ENCODE results near the gene FOXD1. TPM values are rescaled to one million over a fixed set of nuclear protein-coding genes. Genes with fewer than 3 reads are reported as not detected.
A peak's percentile ranks its signal among the peaks of the same experiment; 100 is the strongest.

FOXD1 gene
- total and polyA plus RNA-seq, 2 of the 4 experiments (the other 2 are of a cell fraction) = 3.2 to 23.1 TPM

DNA sequence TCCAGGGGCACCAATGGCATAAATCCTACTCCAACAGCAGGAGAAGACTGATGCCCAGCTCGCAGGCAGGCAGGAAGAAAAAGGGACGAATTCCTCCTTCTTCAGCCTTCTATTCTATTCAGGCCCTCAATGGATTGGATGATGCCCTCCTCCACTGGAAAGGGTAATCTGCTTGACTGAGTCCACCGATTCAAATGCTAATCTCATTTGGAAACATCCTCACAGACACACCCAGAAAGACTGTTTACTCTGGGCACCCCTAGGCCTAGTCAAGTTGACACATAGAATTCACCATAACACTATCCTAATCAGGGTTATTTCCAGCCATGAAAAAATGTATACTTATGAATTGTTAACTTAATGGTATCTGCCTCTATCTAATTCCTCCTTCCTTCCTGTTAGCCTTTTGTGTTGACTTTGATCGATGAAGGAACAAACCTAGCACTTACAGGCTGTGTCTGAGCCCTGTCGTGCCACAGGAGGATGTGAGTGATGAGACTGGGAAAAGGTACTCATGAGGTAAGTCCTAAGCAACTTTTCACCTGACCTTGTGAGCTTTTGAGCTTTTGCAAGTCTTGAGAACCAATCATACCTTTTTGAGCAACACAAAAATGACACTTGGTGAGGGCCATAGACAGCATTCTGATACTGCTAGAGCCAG, 36.5 kb downstream of the FOXD1 start:
- Histone ChIP-seq H3K4me1 (ENCODE audit: control insufficient read depth, insufficient read depth, low read length) (peaks cover 7% of the 10 kb centered on the region; the same call in 1 of the 2 replicates), H3K56ac (ENCODE audit: extremely low read depth, insufficient read depth, low read length) (0 out of 2 replicates have a peak overlapping the region, but pooled peaks have one; percentile 5), H3K14ac (replicated peaks; ENCODE audit: low read depth, low read length) (peak overlapping the region; percentile 71), H3K18ac (ENCODE audit: low read depth, low read length) (peak overlapping the region; percentile 73; the same call in 1 of the 2 replicates), H4K91ac (ENCODE audit: insufficient read depth, low read depth, low read length) (peak overlapping the region; percentile 62), H3K27ac (ENCODE audit: insufficient read depth, low read length) (no peak overlapping the region), H2AFZ (replicated peaks; ENCODE audit: low read length, poor library complexity) (peak overlapping the region; percentile 36), H3K4ac (ENCODE audit: low read depth, low read length) (peak overlapping the region; percentile 87), H2AK9ac (replicated peaks; ENCODE audit: low read depth, low read length, poor library complexity) (no peak overlapping the region), H3K9ac (ENCODE audit: low read depth, low read length) (no peak overlapping the region), H3K4me3 (ENCODE audit: insufficient read depth, low read depth, low read length) (no peak overlapping the region), H2BK120ac (ENCODE audit: low read depth, low read length) (peak overlapping the region; percentile 90), H4K20me1 (ENCODE audit: insufficient read depth, low read length) (no peaks in the 10 kb centered on the region), H3K4me2 (ENCODE audit: low read depth, low read length) (no peak overlapping the region), H4K8ac (ENCODE audit: low read depth in 2 of 2, low read length in 2 of 2) (peak overlapping the region in 1 of 2 experiments; percentile 23; a peak in 1 of 4 replicates), H2BK15ac (ENCODE audit: low read depth, low read length) (peak overlapping the region; percentile 39; the same call in 1 of the 3 replicates), H3K36me3 (ENCODE audit: control insufficient read depth, insufficient read depth, low read length) (no peaks in the 10 kb centered on the region), H3K9me3 (ENCODE audit: control insufficient read depth, insufficient read depth, low read length) (no peaks in the 10 kb centered on the region), H3K79me1 (ENCODE audit: low read depth in 1 of 2, low read length in 2 of 2) (peaks cover 0 to 3% of the 10 kb centered on the region in 2 experiments; a peak in 1 of 4 replicates), H2AK5ac (ENCODE audit: low read depth, low read length) (peak overlapping the region; percentile 94), H4K5ac (ENCODE audit: low read depth, low read length) (no peak overlapping the region), H3K9me1 (ENCODE audit: insufficient read depth, low read length) (peaks cover 6% of the 10 kb centered on the region), H2BK5ac (ENCODE audit: low read depth, low read length, poor library complexity, severe bottlenecking) (peak overlapping the region; percentile 53), H3K23ac (ENCODE audit: low read depth, low read length) (peak overlapping the region; percentile 43; the same call in 1 of the 2 replicates), H3K27me3 (ENCODE audit: control insufficient read depth, insufficient read depth, low read length) (no peaks in the 10 kb centered on the region), H2BK20ac (ENCODE audit: low read depth, low read length) (peak overlapping the region; percentile 89)
- ChIA-PET POLR2A (ENCODE audit: unreplicated experiment) (no interaction called here), CTCF (interaction anchor here (0.8 kb wide), 1 partner anchor 11 kb away, joined by 3 read pairs; no protein-coding TSS in a partner anchor)
- in situ Hi-C loops (cut with MboI; ENCODE audit: low sequenced_read_pairs) (no loop called here), dilution Hi-C loops (cut with HindIII; ENCODE audit: low sequenced_read_pairs, unreplicated experiment) (no loop called here), intact Hi-C loops (cut with micrococcal nuclease) (no loop called here)
- BruUV-seq (replicated peaks) = no TSS peak
- ATAC-seq (ENCODE audit: low read depth) = no peak
- WGBS, 2 experiments (ENCODE audit: extremely low coverage in 2 of 2, insufficient read length in 1 of 2) = 92% methylated on average over 2 of the region's 5 CpGs; no CpG with 5 or more reads in 1 of the 2 experiments
- no peak for DNase-seq
- TF ChIP-seq RFX5 (IDR thresholded peaks at IDR 0.05; ENCODE audit: low read depth, low read length) = no peak
- no peak for TF ChIP-seq ELK1 (IDR thresholded peaks at IDR 0.05; ENCODE audit: borderline replicate concordance, low read depth, low read length)
- TF ChIP-seq MXI1 (IDR thresholded peaks at IDR 0.05; ENCODE audit: borderline replicate concordance, low read depth, low read length) = no peak
- no peak for TF ChIP-seq RCOR1 (IDR thresholded peaks at IDR 0.05; ENCODE audit: insufficient replicate concordance, low read length)
- no peak for TF ChIP-seq SMC3 (IDR thresholded peaks at IDR 0.05; ENCODE audit: low read depth, low read length)
- TF ChIP-seq CEBPB (IDR thresholded peaks at IDR 0.05; ENCODE audit: low read depth, low read length) = no peak
- no peak for TF ChIP-seq MAZ (IDR thresholded peaks at IDR 0.05; ENCODE audit: borderline replicate concordance, low read depth, low read length)
- TF ChIP-seq, protein P1, sequence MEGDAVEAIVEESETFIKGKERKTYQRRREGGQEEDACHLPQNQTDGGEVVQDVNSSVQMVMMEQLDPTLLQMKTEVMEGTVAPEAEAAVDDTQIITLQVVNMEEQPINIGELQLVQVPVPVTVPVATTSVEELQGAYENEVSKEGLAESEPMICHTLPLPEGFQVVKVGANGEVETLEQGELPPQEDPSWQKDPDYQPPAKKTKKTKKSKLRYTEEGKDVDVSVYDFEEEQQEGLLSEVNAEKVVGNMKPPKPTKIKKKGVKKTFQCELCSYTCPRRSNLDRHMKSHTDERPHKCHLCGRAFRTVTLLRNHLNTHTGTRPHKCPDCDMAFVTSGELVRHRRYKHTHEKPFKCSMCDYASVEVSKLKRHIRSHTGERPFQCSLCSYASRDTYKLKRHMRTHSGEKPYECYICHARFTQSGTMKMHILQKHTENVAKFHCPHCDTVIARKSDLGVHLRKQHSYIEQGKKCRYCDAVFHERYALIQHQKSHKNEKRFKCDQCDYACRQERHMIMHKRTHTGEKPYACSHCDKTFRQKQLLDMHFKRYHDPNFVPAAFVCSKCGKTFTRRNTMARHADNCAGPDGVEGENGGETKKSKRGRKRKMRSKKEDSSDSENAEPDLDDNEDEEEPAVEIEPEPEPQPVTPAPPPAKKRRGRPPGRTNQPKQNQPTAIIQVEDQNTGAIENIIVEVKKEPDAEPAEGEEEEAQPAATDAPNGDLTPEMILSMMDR (conservative IDR thresholded peaks at IDR 0.05; ENCODE audit: low read depth, low read length) = no peak
- no peak for TF ChIP-seq BHLHE40 (IDR thresholded peaks at IDR 0.05; ENCODE audit: low read depth, low read length)
- TF ChIP-seq POLR2A (IDR thresholded peaks at IDR 0.05; ENCODE audit: low read depth, low read length) = no peak
- no peak for TF ChIP-seq RAD21 (IDR thresholded peaks at IDR 0.05; ENCODE audit: low read length)
- TF ChIP-seq NFE2L2 (IDR thresholded peaks at IDR 0.05; ENCODE audit: low read depth, low read length) = no peak
- TF ChIP-seq FOS (IDR thresholded peaks at IDR 0.05; ENCODE audit: low read depth, low read length) = no peak
- TF ChIP-seq, protein P2, sequence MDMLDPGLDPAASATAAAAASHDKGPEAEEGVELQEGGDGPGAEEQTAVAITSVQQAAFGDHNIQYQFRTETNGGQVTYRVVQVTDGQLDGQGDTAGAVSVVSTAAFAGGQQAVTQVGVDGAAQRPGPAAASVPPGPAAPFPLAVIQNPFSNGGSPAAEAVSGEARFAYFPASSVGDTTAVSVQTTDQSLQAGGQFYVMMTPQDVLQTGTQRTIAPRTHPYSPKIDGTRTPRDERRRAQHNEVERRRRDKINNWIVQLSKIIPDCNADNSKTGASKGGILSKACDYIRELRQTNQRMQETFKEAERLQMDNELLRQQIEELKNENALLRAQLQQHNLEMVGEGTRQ (IDR thresholded peaks at IDR 0.05; ENCODE audit: low read depth, low read length) = no peak
- no peak for TF ChIP-seq MAFK (IDR thresholded peaks at IDR 0.05; ENCODE audit: low read depth, low read length)

All from IMR-90 (cell line).